ENCODE results near the gene CPA5. TPM values are rescaled to one million over a fixed set of nuclear protein-coding genes. Genes with fewer than 3 reads are reported as not detected.

Gene CPA5
- total RNA-seq, 2 experiments from 2014 or later: 0.74 to 0.88 TPM

DNA sequence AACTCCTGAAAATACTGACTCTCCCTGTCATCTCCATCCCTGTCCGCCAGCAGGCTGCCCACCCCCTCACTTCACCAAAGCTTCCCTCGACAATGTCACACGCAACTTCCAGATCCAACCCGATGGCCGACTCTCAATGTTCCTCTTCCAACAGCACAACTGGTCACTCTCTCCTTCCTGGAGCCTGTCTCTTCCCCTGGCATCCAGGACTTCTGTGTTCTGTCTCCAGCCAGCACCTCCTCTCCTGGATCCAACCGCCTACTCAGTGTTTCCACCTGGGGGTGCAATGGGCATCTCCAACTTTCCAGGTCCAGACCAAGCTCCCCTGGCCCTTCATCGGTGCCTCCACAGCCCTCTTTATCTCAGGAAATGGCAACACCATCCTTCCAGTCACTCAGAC is 8.6 kb downstream of the CPA5 start:
- CTCF ChIA-PET: no interaction called here
- DNase-seq: no peak
- Mint-ChIP-seq H3K27me3 (ENCODE audit: low read depth) (no peaks in the 10 kb centered on the region), H3K36me3 (ENCODE audit: low read depth) (no peaks in the 10 kb centered on the region), H3K4me1 (ENCODE audit: low read depth) (peaks cover 16% of the 10 kb centered on the region), H3K4me3 (no peak overlapping the region), H3K9me3 (no peaks in the 10 kb centered on the region), H3K27ac (no peak overlapping the region)
- intact Hi-C loops (cut with micrococcal nuclease): no loop called here

DNA sequence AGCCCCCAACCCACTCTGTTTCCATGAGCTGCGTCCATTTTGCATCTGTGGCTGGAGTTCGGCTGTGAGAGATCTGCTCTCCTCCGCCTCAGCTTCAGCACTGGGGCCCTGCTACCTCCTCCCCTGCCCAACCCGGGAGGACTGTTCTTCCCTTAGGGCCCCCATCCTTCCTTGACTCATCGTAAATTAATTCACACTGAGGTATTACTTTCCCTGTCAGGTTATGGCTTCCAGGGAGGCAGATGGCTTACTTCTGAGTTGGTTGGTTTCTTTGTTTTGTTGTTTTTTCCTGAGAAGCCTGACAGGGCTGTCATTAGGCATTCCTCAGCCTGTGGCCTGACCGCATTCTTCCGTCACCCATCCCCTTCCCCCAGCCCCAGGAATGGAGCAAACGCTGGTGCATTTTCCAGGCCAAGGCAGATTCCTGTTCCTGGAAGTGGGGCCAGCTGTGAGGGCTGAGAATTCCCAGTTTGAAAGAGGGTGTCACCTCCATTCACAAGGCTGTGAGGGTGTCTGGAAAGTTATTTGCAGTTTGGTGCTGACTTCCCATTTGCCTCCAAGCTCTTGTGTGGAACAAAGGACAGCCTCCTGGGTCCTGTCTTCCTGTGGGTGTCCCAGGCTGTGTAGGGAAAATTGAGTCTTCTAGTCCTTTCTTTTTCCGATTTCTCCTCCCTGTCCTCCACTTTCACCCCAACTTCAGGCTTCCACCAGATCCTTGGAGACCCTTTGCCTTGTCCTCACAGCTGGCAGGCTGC is 11.7 kb downstream of the CPA5 start:
- Mint-ChIP-seq H3K4me1 (ENCODE audit: low read depth) (peaks cover 8% of the 10 kb centered on the region), H3K9me3 (peaks cover 5% of the 10 kb centered on the region), H3K27me3 (ENCODE audit: low read depth) (no peaks in the 10 kb centered on the region), H3K36me3 (ENCODE audit: low read depth) (no peaks in the 10 kb centered on the region), H3K27ac (no peak overlapping the region), H3K4me3 (no peak overlapping the region)
- DNase-seq: no peak
- CTCF ChIA-PET: no interaction called here
- intact Hi-C loops (cut with micrococcal nuclease): no loop called here

DNA sequence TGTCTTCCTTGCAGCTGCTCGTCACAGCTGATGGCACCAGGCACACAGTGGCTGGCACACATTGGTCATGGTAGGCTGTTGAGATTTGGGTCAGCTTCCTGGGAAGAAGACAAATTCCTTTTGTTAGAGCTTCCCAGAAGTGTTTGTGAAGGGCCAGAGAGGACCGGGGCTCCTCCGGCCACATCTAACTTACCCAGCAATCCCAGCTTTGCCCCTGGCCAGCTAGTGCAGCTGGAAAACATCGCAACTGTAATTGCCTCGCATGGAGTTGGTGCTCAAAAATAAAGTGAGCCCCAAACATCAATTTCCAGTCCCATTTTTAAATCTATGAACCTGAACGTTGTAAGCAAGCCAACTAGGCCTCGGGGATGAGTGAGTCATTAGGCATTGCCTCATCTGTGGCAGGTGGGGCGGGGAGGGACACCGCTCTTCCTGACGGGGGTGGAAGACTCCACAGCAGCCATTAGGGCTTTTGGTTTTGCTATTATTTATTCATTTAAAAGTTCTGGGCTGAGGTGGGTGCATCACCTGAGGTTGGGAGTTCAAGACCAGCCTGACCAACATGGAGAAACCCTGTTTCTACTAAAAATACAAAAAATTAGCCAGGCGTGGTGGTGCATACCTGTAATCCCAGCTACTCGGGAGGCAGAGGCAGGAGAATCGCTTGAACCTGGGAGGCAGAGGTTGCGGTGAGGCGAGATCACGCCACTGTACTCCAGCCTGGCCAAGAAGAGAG is 12.4 kb downstream of the CPA5 start:
- intact Hi-C loops (cut with micrococcal nuclease): no loop called here
- no peaks in the 10 kb centered on the region for H3K27me3 Mint-ChIP-seq (ENCODE audit: low read depth)
- peaks cover 5% of the 10 kb centered on the region for H3K9me3 Mint-ChIP-seq
- CTCF ChIA-PET: no interaction called here
- no peak overlapping the region for H3K4me3 Mint-ChIP-seq
- no peak overlapping the region for H3K27ac Mint-ChIP-seq
- DNase-seq: no peak
- peaks cover 2% of the 10 kb centered on the region for H3K4me1 Mint-ChIP-seq (ENCODE audit: low read depth)
- no peaks in the 10 kb centered on the region for H3K36me3 Mint-ChIP-seq (ENCODE audit: low read depth)

DNA sequence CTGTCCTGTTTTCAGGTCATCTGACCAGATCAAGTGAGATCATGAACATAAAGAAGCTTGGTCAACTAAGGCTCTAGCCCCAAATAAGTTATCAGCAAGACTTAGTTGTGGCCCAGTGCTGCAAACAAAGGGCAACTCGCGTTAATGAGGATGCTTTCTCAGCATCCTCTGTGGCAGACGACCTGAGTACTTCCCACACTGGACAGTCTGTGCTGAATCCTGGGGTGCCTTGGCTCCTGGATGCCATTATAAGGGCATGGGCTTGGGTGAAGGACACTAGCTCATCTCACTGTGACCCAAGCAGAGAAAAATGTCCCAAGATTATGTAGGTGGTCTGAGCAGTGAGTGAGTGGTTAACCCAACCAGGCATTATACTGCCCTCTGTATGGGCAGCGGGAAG is 13.9 kb downstream of the CPA5 start:
- Mint-ChIP-seq H3K27ac (no peak overlapping the region), H3K4me3 (no peak overlapping the region), H3K9me3 (peaks cover 5% of the 10 kb centered on the region), H3K36me3 (ENCODE audit: low read depth) (no peaks in the 10 kb centered on the region), H3K4me1 (ENCODE audit: low read depth) (peaks cover 3% of the 10 kb centered on the region), H3K27me3 (ENCODE audit: low read depth) (no peaks in the 10 kb centered on the region)
- CTCF ChIA-PET: no interaction called here
- no peak for DNase-seq
- intact Hi-C loops (cut with micrococcal nuclease): no loop called here

DNA sequence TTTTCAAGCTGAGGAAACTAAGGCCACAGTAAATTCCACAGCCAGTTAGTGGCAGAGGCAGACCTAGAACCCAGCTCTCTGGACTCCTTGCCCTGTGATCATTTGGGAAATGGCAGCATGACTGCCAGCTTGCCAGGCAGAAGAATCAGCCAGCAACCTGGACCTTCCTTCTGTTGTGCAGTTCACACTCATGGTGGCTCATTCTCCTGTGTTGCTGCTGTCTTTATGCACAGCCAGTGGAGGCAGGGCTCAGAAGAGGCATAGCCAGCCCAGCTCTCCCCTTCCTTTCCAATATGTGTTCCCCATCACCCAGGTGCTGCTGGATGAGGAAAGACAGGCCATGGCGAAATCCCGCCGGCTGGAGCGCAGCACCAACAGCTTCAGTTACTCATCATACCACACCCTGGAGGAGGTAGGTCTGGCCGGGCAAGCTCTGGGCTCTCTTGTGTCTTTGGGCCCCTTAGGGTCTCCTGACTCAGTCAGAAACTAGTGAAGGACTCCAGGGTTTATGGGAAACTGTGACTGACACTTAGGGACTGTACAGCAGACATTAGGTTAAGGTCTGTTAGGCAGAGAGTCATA is 14.8 kb downstream of the CPA5 start:
- intact Hi-C loops (cut with micrococcal nuclease): no loop called here
- DNase-seq: no peak
- Mint-ChIP-seq H3K4me3 (no peak overlapping the region), H3K36me3 (ENCODE audit: low read depth) (no peaks in the 10 kb centered on the region), H3K27ac (no peak overlapping the region), H3K4me1 (ENCODE audit: low read depth) (peaks cover 4% of the 10 kb centered on the region), H3K9me3 (peaks cover 5% of the 10 kb centered on the region), H3K27me3 (ENCODE audit: low read depth) (no peaks in the 10 kb centered on the region)
- CTCF ChIA-PET: no interaction called here

DNA sequence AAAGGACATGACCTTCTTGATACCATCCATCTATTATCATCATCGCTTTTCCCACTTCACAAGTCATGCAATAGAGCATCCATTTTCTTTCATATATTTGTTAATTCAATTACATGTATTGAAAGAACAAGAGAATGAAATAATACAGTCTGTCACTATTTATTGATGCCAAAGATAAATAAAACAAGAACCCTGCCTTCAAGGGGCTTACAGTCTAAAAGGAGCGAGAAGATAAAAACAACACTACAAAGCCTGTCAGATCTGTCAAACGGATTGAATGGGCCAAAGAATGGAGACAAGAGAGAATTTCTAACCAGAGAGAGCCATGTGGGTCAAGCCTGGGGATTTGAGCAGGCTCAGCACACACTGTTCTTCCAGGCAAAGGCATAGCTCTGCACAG is 15.9 kb downstream of the CPA5 start:
- H3K36me3 Mint-ChIP-seq (ENCODE audit: low read depth): no peaks in the 10 kb centered on the region
- CTCF ChIA-PET: no interaction called here
- H3K9me3 Mint-ChIP-seq: peaks cover 5% of the 10 kb centered on the region
- intact Hi-C loops (cut with micrococcal nuclease): no loop called here
- DNase-seq: no peak
- H3K27ac Mint-ChIP-seq: no peak overlapping the region
- peaks cover 4% of the 10 kb centered on the region for H3K4me1 Mint-ChIP-seq (ENCODE audit: low read depth)
- no peaks in the 10 kb centered on the region for H3K27me3 Mint-ChIP-seq (ENCODE audit: low read depth)
- no peak overlapping the region for H3K4me3 Mint-ChIP-seq

DNA sequence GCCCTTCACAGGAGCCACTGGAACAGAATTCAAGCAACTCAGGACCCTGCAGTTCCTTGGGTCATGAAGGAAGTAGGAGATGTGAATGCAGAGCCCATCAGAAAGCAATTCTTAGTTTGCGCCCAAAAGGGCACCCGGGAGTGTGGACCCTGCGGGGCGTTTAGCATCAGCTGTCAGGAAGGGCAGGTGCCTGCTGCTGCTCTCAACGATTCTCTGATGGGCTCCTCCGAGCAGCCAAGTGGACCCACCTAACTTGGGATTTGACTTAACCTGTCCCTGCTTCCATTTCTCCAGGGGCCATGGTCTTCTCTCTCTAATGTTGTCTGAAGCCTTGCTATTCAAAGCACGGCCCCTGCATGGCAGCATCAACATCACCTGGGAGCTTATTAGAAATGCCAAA is 17.1 kb downstream of the CPA5 start:
- no peaks in the 10 kb centered on the region for H3K27me3 Mint-ChIP-seq (ENCODE audit: low read depth)
- peaks cover 5% of the 10 kb centered on the region for H3K9me3 Mint-ChIP-seq
- CTCF ChIA-PET: no interaction called here
- DNase-seq: no peak
- no peak overlapping the region for H3K4me3 Mint-ChIP-seq
- H3K36me3 Mint-ChIP-seq (ENCODE audit: low read depth): peaks cover 1% of the 10 kb centered on the region
- no peak overlapping the region for H3K27ac Mint-ChIP-seq
- H3K4me1 Mint-ChIP-seq (ENCODE audit: low read depth): peaks cover 8% of the 10 kb centered on the region
- intact Hi-C loops (cut with micrococcal nuclease): loop anchor here (2.0 kb wide), 1 partner anchor 85 kb away; no protein-coding TSS in a partner anchor

DNA sequence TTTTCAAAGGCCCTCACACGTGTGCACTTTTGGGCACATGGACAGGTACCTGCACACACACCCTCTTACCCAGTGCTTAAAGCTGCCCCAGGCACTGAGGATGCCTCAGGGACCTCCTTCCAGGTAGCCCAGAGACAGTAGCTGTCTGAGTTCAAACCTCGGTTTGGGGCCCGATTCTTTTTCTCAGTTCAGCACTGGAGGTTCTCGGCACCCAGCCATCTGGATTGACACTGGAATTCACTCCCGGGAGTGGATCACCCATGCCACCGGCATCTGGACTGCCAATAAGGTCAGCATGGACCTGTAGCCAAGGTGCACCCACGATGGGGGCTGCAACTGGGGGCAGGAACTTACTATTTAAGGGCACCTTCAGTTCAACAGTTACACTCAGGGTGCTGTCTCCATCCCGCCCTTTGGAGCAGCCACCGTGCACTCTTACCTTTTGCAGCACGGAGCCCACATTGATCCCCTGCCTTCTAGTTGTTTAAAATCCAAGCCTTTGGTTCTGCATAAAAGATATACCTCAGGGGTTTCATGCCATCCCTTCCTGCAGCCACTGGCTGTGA is 17.7 kb downstream of the CPA5 start:
- intact Hi-C loops (cut with micrococcal nuclease): loop anchor here (2.0 kb wide), 1 partner anchor 86 kb away; no protein-coding TSS in a partner anchor

DNA sequence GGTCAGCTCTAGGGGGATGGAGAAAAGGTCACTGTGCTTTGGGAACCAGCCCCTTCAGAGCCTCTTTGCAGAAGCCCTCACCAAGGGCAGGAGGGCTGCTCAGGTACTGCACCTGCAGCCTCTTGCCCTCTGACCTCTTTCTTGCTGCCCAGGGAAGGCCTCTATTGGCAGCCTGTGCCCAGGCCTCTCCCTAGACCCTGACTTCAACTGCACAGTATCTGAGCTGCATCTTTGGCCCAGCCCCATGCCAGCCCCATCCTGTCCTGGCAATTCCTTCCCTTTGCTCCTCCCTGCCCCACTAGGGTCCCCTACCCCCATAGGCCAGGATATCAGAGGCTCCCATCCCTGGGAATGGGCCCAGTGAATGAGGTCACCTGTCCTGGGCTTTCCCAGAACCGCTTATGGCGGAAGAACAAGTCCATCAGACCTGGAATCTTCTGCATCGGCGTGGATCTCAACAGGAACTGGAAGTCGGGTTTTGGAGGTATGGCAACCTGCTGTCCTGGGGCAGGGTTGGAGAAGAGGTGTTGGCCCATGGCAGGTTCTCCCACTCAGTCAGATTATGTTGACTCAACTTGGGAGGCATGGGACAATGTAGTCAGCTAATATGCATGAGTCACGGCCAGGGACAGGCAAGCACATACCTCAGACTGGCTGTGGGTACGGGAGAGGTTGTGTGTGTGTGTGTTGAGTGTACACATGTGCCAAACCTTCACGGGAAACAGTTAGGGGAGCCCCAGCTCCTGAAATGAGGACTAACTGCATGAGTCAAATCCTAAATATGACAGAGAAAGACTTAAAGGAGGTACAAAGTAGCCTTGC is 18.6 kb downstream of the CPA5 start:
- peaks cover 16% of the 10 kb centered on the region for H3K4me1 Mint-ChIP-seq (ENCODE audit: low read depth)
- DNase-seq: peak; percentile 68
- intact Hi-C loops (cut with micrococcal nuclease): loop anchor here (2.0 kb wide), 1 partner anchor 86 kb away; no protein-coding TSS in a partner anchor
- no peak overlapping the region for H3K4me3 Mint-ChIP-seq
- CTCF ChIA-PET: interaction anchor here (0.6 kb wide), 2 partner anchors 120 to 155 kb away, joined by 3 read pairs; no protein-coding TSS in a partner anchor
- no peak overlapping the region for H3K27ac Mint-ChIP-seq
- H3K36me3 Mint-ChIP-seq (ENCODE audit: low read depth): peaks cover 1% of the 10 kb centered on the region
- H3K27me3 Mint-ChIP-seq (ENCODE audit: low read depth): no peaks in the 10 kb centered on the region
- H3K9me3 Mint-ChIP-seq: peaks cover 5% of the 10 kb centered on the region

More for the DNA sequence above, 17.7 kb downstream of the CPA5 start:
- Mint-ChIP-seq H3K27ac (no peak overlapping the region), H3K36me3 (ENCODE audit: low read depth) (peaks cover 1% of the 10 kb centered on the region), H3K4me3 (no peak overlapping the region), H3K9me3 (peaks cover 5% of the 10 kb centered on the region), H3K4me1 (ENCODE audit: low read depth) (peaks cover 14% of the 10 kb centered on the region), H3K27me3 (ENCODE audit: low read depth) (no peaks in the 10 kb centered on the region)
- DNase-seq: no peak
- CTCF ChIA-PET: no interaction called here

DNA sequence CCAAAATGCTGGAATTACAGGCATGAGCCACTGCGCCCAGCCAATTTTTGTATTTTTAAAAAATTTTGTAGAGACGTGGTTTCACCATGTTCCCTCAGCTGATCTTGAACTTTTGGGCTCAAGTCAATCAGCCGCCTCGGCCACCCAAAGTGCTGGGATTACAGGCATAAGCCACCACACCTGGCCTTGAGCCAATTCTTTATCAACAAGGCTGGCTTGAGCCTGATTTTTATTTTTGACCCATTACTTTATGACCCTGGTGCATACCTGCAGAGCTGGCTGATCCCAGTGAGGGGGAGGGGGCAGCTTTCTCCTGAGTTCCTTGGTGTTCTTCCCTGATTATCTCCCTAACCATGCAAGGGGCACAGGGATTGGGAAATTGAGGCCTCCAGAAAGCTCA is 19.8 kb downstream of the CPA5 start:
- Mint-ChIP-seq H3K27ac (no peak overlapping the region), H3K27me3 (ENCODE audit: low read depth) (no peaks in the 10 kb centered on the region), H3K4me3 (no peak overlapping the region), H3K4me1 (ENCODE audit: low read depth) (peaks cover 27% of the 10 kb centered on the region), H3K36me3 (ENCODE audit: low read depth) (peaks cover 1% of the 10 kb centered on the region), H3K9me3 (peaks cover 5% of the 10 kb centered on the region)
- intact Hi-C loops (cut with micrococcal nuclease): no loop called here
- no peak for DNase-seq
- CTCF ChIA-PET: no interaction called here

DNA sequence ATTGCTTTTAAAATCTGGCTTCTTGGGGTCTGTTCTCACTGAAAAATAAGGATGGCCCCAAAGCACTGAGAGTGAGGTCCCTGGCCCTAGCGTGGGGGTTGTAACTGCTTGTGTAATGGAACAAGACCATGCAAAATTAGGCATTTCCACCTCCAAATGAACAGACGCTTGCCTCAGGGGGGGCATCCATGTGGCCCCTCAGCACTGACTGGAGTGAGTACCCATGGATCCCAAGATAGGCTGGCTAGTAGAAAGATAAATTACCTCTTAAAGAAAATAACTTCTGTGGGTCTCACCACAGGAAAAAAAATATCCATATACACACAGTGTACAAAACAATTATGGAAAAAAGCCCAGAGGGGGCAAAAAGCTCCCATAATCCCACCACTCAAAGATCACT is 20.5 kb downstream of the CPA5 start:
- Mint-ChIP-seq H3K27ac (no peak overlapping the region), H3K4me1 (ENCODE audit: low read depth) (peaks cover 30% of the 10 kb centered on the region), H3K36me3 (ENCODE audit: low read depth) (peaks cover 1% of the 10 kb centered on the region), H3K9me3 (peaks cover 4% of the 10 kb centered on the region), H3K27me3 (ENCODE audit: low read depth) (no peaks in the 10 kb centered on the region), H3K4me3 (no peak overlapping the region)
- DNase-seq: no peak
- CTCF ChIA-PET: no interaction called here
- intact Hi-C loops (cut with micrococcal nuclease): loop anchor here (5.0 kb wide), 1 partner anchor 77 kb away; the partner anchor contains the start of gene CEP41

Data from activated naive CD4-positive, alpha-beta T cell treated with anti-CD3 and anti-CD28 coated beads for 36 hours (primary cell).